NB4 (cell line): ENCODE measurements around the gene CRHR2.

Experiments
- MYC ChIP-seq: IDR thresholded peaks from 2 replicates; pipeline ENCODE4 v1.6.1; 2011; ENCODE audit warnings: low read depth, low read length
- POLR2A ChIP-seq: IDR thresholded peaks from 2 replicates; pipeline ENCODE4 v1.6.1; 2011; ENCODE audit warnings: mild to moderate bottlenecking; ENCODE audit not compliant: insufficient read length; ENCODE audit errors: extremely low read depth
- TF ChIP-seq, protein P1 (sequence below): IDR thresholded peaks from one replicate; pipeline ENCODE4 v1.5.1; 2012; ENCODE audit warnings: low read depth, low read length

DNA sequence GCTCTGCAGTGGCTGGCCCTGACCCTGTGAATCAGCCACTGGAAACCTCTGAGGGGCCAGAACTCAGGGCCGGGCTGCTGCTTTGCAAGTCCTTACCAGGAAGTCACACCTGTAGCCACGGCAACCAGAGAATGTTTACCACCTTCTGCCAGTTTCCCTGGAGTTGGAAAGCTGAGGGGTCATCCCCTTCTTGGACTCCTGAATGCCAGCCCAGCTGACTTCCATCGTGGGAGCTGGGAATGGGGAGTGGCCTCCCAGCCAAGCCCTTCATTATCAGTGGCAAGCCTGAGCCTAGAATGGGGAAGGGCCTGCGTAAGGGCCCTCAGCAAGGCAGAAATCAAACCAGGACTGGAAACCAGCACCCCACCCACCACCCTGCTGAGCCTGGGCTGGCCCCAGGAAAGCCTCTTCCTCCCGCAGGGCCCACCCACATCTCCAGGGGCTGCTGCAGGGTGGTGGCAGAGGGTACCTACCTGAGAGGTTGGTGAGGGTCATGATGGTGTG lies 6.5 kb upstream of the CRHR2 start:
- TF ChIP-seq, protein P1, sequence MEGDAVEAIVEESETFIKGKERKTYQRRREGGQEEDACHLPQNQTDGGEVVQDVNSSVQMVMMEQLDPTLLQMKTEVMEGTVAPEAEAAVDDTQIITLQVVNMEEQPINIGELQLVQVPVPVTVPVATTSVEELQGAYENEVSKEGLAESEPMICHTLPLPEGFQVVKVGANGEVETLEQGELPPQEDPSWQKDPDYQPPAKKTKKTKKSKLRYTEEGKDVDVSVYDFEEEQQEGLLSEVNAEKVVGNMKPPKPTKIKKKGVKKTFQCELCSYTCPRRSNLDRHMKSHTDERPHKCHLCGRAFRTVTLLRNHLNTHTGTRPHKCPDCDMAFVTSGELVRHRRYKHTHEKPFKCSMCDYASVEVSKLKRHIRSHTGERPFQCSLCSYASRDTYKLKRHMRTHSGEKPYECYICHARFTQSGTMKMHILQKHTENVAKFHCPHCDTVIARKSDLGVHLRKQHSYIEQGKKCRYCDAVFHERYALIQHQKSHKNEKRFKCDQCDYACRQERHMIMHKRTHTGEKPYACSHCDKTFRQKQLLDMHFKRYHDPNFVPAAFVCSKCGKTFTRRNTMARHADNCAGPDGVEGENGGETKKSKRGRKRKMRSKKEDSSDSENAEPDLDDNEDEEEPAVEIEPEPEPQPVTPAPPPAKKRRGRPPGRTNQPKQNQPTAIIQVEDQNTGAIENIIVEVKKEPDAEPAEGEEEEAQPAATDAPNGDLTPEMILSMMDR = no peak
- TF ChIP-seq POLR2A = no peak
- no peak for TF ChIP-seq MYC
